Upper lobe of left lung (tissue), 4 donors: ENCODE results near the gene MCM9.

ENCODE experiments used
- EP300 ChIP-seq, 4 donors: sonication (generic); formaldehyde crosslinking; IDR thresholded peaks; one replicate each; pipeline ENCODE4 v1.5.1; 2017; ENCODE audit warnings: antibody characterized with exemption in 4 of 4, control low read depth in 2 of 4
- POLR2A ChIP-seq, 4 donors: fragments of 450-650 bp; IDR thresholded peaks; one replicate each; pipeline ENCODE4 v1.5.1; 2016 to 2017; ENCODE audit warnings: antibody characterized with exemption in 4 of 4, mild to moderate bottlenecking in 2 of 4
- POLR2AphosphoS5 ChIP-seq, 2 donors: sonication (generic); formaldehyde crosslinking; IDR thresholded peaks; one replicate each; pipeline ENCODE4 v1.5.1; 2017; ENCODE audit warnings: antibody characterized with exemption in 2 of 2
- TF ChIP-seq, protein P1 (sequence below), 6 experiments: fragments of 450-650 bp in 4 of 6; fragments of 200-600 bp in 2 of 6; sonication (generic) in 2 of 6; IDR thresholded peaks; one replicate each; pipeline ENCODE4 v1.5.1; 2016 to 2019; ENCODE audit warnings: antibody characterized with exemption in 6 of 6

DNA sequence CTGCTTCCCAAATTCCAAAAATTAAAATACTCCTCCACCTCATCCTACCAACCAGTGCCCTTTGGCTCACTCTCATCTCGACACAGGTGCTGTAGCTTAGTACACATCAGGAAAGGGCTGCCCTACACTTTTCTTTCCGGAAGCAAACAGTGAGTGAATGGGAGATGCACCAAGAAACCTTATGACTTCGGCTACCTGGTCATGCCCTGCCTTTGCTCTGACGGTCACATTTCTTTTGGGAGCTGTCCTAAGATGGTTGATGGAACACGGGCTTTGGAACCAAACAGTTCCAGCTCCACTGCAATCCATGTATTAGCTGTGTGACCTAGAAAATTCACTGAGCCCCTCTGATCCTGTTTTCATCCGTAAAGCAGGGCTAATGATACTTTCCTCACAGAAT, 133.7 kb downstream of the MCM9 start:
- TF ChIP-seq EP300 (IDR thresholded peaks at IDR 0.05), result no peak
- no peak for TF ChIP-seq POLR2AphosphoS5 (IDR thresholded peaks at IDR 0.05)
- TF ChIP-seq, protein P1, sequence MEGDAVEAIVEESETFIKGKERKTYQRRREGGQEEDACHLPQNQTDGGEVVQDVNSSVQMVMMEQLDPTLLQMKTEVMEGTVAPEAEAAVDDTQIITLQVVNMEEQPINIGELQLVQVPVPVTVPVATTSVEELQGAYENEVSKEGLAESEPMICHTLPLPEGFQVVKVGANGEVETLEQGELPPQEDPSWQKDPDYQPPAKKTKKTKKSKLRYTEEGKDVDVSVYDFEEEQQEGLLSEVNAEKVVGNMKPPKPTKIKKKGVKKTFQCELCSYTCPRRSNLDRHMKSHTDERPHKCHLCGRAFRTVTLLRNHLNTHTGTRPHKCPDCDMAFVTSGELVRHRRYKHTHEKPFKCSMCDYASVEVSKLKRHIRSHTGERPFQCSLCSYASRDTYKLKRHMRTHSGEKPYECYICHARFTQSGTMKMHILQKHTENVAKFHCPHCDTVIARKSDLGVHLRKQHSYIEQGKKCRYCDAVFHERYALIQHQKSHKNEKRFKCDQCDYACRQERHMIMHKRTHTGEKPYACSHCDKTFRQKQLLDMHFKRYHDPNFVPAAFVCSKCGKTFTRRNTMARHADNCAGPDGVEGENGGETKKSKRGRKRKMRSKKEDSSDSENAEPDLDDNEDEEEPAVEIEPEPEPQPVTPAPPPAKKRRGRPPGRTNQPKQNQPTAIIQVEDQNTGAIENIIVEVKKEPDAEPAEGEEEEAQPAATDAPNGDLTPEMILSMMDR (IDR thresholded peaks at IDR 0.05), result no peak
- TF ChIP-seq POLR2A (IDR thresholded peaks at IDR 0.05), result no peak
